ENCODE data around the gene KRT6B.
"Not testable (repeated sequence)": the region's sequence is repeated elsewhere in the genome, so short reads cannot be mapped to it uniquely, and the experiment has no call there.

The KRT6B gene

DNA sequence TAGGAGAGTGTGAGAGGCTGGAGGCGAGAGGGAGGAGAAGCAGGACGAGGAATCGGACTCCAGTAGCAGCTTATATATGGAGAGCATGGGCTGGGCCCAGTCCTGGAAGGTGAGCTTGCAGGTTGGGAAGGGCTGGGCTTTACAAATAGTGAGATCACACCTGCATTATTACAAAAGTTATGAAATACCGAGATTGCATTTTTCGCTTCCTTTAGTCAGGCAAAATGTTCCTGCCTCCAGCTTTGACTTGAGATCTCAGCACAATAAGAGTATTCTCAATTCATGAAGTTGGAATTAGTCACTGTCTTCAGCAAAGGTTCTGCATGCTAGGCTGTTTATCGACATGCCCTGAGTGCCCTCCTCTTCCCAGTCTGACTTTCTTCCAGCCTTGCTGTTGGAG, at the start of gene KRT6B:
KRT6B (minus strand) TSS at position 46 of the 400 bp plus-strand sequence. CDS start 68 bp downstream, outside the sequence.
- DNase-seq (ENCODE audit: low spot score) = no peak

DNA sequence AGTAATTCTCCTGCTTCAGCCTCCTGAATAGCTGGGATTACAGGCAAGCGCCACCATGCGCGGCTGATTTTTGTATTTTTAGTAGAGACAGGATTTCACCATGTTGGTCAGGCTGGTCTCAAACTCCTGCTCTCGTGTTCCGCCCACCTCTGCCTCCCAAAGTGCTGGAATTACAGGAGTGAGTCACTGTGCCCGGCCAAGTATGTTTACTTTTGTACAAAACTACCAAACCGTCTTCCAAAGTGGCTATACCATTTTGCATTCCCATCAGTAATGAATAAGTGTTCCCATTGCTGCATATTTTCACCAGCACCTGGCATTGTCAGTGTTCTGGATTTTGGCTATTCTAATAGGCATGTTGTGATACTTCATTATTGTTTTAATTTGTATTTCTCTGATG, 49.5 kb upstream of the KRT6B start:
- DNase-seq (ENCODE audit: low spot score) = no peak

DNA sequence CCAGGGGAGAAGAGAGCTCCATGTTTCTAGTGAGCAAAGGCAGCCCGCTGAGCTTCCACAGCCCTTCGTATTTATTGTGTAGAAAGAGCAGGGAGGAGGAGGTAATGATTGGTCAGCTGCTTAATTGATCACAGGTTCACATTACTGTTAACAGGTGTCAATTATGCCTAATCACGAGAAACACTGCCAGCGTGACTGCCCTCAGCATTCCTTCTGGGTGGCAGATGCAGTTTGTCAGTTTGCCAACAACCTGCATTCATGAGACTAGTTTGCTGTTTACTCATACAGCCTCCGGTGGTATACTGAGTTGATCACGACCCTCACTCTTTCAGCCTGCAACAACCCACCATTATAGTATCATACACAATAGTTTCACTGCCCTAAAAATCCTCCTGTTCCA, 48.6 kb upstream of the KRT6B start:
- DNase-seq (ENCODE audit: low spot score) = not testable (repeated sequence)

DNA sequence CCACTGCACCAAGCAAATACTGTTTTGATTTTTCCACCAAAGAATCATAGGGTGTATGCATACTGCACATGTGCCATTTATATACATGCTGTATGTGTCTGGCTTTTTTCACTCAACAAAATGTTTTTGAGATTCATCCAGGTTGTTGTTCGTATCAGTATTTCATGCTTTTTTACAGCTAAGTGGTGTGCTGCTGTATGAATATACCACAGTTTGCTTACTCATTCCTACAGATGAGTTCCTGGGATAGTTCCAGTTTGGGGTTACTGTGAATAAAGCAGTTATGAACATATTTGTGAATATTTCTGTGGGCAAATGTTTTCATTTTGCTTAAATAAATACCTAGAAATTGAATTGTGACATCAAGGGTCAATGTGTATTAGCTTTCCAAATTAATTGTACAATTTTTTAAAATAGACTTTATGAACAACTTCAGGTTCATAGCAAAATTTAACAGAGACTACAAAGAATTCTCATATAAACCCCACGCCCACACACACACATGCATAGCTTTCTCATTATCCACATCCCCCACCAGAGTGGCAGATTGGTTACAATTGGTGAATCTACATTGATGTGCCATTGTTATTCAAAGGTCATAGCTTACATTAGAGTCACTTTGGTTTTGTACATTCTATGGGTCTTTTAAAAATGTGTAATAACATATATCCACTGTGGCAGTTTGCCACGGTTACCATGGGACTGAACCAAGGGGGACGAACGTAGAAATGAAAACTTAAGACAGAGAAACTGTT, 48.0 kb upstream of the KRT6B start:
- no peak for DNase-seq (ENCODE audit: low spot score)

DNA sequence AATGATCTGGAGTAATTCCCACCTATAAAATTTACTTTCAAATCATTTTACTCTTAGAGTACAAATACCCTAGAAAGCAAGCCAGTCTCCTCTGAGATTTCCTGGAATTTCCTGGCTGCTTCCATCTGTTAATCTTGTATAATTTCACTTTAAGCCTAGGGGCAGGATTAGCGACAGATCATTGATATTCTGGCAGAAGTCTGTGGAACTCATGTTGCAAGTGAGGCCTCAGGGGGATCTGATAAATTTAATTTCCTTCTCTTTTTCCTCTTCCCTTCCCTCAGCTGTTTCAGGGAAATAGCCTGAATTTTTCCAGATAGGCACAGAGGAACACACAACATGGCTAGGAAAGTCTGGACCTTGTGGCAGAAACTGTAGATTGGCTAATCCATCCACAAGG, 47.0 kb upstream of the KRT6B start:
- DNase-seq (ENCODE audit: low spot score) = no peak

DNA sequence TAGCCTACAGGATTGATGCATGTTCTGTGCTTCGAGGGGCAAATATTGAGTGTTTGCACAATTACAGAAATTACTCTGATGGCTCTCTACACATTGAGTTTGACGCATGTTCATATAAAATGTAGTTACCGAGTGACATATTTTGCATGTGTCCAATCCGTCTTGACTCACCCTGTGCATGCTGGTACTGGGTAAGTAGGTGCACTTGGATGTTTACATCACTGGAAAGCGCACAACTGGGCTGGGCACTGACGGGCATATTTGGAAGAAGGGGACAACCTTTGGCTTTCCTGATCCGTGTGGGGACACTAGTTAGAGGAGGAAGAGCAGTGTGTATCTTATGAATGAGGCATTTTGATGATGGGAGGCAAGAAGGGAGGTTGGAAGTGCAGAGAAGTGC, 46.0 kb upstream of the KRT6B start:
- DNase-seq (ENCODE audit: low spot score) = no peak

DNA sequence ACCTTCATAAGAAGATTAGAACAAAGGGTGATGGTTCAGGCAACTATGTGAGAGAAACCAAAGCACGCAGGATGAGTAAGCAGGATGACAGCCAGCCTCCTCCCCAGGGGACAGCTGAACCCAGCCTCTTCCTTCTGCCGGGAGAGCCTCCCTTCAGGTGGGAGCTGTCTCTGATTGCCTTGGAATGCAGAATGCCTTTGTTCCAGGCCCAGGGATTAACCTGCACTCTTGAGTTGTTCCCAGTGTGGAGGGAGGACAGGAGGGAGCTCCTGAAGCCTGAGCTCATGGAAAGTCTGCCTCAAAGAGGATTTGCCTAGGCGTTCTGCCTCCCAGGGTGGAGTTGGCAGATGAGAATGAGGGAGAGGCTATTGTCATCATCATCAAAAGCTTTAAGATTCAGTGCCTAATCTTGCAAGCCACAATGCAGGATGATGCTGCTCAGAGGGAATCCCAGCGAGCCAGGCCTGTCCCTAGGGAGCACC, 44.7 kb upstream of the KRT6B start:
- DNase-seq (ENCODE audit: low spot score) = no peak

DNA sequence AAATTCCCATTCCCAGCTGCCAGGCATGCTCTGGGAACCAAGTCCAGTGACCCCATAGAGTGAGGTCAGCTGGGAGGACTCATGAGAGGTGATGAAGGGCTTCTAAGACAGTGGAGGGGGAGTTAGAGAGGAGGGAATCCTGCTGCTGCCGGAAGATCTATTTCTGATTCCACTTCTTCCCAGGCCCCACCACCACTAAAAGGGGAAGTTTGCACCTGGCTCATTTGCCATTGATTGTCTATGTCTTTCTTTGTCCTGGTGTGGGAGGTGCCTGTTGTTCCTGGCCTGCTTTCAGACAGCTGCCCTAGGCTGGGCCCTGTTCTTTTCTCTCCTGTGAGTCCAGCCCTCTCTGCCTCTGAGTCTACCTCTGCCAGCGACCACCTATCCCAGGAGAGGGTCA, 44.1 kb upstream of the KRT6B start:
- no peak for DNase-seq (ENCODE audit: low spot score)

DNA sequence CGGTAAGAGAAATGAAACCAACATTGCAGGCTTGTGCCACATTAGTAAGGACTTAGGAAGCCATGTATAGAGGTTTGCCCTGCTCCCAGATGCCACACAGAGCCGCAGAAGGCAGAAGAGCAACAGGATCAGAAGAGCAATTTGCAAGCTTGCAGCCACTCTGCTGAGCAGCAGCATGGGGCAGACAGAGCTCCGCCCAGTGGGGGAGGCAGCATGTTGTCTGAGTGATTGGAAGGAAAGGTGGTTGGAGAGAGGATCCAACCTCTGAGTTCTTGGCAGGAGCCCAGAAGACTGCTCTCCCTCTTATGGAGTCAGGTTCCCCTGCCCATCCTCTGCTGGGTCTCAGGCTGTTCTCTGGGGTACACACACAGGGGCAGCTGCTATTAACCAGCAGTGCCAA, 43.4 kb upstream of the KRT6B start:
- no peak for DNase-seq (ENCODE audit: low spot score)

DNA sequence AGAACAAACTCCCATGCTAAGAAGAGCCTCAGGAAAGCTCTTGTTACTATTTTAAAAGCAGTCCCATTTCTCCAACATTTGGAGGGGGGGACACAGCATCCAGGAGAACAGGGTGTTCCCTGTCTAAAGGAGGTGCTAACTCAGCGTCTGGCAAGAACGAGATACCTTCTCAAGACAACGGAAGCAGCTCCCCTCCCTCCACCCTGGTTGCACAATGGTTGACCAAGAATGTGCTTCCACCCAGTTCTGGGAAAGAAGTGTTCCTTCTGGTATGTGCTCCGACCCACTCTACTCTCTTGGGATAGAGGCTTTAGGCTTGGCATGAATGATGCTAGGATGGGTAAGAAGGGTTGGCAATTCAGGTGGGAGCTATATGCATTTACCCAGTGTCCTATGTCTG, 42.6 kb upstream of the KRT6B start:
- DNase-seq (ENCODE audit: low spot score) = no peak

DNA sequence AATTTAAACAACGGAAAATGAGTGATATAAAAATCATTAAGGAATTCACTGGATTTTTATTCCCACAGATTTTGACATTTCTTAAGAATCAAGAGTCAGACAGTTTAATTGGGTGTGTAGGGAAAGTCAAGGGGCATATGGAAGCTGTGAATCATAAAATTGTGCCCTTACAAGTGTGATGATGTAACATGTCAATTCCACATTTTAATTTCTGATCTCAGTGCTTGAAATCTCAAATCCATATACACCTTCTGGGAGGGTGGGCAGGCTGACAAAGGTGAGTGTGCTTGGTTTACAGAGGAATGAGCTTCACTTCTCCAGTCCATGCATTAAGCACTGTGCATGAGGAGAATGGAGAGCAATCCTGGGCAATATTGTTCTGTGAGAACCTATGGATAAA, 42.2 kb upstream of the KRT6B start:
- no peak for DNase-seq (ENCODE audit: low spot score)

DNA sequence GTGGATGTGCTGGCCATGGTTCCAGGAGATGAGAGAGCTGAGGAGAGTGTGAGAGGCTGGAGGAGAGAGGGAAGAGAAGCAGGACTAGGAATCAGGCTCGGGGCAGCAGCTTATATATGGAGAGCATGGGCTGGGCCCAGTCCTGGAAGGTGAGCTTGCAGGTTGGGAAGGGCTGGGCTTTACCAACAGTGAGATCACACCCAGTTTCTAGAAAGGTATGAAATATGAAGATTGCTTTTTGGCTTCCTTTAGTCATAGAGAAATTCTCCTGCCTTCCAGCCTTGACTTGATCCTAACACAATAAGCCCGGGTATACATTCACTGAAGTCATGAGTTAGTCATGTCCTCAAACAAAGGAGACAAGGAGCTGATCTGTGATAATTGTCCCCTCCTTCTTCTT, 41.2 kb upstream of the KRT6B start, which contains the start of gene KRT6A:
KRT6A (minus strand) TSS at position 86 of the 400 bp plus-strand sequence; CDS start at position 17, 69 bp downstream.
- no peak for DNase-seq (ENCODE audit: low spot score)

DNA sequence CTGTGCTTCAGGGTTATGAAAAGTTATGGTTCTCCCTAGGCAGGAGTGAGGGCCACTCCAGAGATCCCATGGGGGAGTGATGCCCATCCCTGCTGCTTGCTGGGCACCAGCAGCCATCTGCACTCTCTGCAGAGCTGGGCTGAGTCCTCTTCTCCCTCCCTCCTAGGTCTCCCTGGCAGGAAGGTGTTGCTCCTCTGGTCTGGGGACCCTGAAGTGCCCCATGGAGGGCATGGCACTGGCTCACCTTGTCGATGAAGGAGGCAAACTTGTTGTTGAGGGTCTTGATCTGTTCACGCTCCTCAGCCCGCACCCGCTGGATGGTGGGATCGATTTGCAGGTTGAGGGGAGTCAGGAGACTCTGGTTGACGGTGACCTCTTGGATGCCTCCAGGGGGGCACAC, 40.5 kb upstream of the KRT6B start:
- not testable (repeated sequence) for DNase-seq (ENCODE audit: low spot score)

DNA sequence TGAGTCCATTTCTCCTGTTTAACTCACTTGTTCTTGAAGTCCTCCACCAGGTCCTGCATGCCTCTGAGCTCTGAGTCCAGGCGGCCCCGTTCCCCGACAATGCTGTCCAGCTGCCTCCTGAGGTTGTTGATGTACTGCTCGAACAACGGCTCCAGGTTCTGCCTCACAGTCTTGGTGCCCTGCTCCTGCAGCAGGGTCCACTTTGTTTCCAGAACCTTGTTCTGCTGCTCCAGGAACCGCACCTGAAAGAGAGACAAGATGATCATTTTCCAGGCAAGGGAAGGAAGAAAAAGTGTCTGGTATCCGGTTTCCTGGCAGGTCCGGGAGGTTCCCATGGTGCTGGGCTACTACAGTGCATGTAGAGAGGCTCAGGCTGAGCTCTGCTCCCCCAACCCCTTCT, 39.5 kb upstream of the KRT6B start:
- DNase-seq (ENCODE audit: low spot score) = not testable (repeated sequence)

DNA sequence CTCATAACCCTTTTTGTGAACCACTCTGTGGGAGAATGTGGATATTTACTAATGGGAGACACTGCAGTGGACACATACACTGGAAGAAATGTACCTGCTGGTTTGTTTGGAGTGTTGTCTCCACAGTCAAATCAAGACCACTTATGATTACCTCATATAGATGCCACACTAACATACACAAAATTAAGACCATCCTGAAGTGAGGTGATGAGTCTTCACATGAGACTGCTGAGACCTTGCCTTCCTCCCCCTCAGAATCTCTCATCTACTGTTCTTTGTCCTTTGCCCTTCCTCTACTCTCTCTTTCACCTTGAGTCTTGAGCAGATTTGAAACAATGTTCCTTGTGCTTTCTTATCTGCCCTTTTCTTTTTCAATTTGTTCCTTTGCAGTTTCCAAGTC, 36.8 kb upstream of the KRT6B start:
- DNase-seq (ENCODE audit: low spot score) = no peak

DNA sequence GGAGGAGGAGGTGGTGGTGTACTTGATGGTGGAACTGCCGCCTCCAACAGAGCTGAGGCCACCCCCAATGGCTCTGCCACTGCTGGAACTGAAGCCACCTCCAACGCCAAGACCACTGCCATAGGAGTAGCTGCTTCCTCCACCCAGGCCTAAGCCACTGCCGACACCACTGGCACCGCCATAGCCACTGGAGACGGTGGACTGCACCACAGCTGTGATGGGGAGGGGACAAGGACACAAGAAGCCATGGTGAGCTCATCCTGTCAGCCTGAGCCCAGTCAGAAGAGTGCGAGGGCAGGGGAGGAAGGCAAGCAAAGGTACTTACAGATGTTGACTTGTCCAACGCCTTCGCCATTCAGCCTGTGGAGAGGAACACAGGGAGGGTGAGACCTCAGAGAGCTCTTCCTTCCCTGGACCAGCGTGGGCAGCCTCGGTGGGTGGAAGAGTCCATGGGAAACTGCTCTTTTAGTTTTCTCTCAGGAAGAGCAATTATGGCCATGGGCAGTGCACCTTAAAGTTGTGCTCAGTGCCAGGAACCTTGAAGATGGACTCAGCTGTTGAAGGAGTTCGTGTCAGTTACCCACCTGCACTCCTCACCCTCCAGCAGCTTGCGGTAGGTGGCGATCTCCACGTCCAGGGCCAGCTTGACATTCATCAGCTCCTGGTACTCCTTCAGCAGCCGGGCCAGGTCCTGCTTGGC, 35.9 kb upstream of the KRT6B start:
- not testable (repeated sequence) for DNase-seq (ENCODE audit: low spot score)

DNA sequence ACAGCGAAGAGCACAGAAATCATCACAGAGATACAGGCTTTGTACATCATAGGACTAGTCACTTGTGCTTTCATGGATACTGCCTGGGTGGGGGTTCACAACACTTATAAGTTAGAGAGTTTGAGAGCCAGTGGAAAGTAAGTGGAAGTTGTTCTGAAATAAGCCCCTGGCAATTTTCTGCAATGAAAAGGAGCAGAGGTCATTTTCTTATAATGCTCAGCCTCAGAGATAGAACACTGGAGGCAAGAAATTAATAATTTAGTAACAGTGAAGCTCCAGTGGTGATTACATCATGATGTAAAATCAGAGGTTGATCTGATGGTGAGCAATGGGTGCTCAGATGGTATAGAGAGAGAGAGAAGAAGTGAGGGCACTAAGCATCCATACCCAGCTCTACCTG, 35.3 kb upstream of the KRT6B start:
- no peak for DNase-seq (ENCODE audit: low spot score)

DNA sequence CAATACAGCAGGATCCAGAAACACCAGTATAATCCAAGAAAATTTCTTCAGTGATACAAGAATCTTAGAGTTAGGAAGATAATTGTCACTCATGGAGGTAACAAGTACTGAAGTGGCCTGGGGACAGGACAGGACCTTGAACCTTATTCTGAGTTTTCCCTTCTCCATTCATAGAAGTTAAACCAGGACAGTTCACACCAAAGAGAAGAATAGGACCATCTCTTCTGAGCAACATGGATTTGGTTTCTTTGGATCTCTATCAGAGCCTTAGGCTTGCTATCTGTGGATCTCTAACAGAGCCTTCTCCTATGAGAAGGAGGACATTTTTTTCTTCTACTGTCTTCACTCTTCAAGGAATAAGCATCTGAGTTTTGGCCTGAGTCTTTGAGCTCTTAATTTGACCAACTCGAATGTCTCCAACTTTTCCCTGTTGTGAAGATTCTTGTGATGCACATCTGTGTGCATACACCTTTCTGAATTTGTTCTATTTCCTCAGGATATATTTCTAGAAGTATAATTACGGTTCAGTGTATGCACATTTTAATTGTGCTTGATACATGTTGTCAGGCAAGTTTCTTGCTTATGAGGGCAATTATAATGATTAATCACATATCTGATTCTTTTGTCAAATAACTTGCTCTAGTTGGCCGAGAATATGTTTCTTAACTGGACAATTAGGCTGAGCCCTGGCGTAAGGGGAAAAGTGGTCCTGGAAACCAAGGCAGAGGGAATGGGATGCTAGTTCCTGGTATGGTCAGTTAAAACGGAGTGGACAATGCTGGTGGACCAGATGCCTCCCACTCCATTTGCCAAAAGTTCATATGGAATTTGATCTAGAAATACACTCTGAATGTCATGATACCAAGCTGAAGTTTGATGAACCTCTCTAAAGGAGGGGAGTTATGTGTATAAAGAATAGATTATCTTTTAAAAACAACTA, 34.5 kb upstream of the KRT6B start:
- no peak for DNase-seq (ENCODE audit: low spot score)

DNA sequence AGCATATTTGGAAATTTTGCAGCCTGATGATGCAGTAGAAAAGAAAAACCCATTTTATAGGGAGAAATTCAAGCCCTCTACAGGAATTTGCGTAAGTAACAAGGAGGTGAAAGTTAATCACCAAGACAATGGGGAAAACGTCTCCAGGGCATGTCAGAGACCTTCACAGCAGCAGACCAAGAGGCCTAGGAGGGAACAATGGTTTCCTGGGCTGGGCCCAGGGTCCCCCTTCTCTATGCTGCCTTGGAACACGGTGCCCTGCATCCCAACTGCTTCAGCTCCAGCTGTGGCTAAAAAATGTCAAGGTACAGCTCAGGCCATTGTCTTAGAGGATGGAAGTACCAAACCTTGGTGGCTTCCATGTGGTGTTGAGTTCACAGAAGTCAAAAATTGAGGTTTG, 28.1 kb upstream of the KRT6B start:
- DNase-seq (ENCODE audit: low spot score) = no peak

DNA sequence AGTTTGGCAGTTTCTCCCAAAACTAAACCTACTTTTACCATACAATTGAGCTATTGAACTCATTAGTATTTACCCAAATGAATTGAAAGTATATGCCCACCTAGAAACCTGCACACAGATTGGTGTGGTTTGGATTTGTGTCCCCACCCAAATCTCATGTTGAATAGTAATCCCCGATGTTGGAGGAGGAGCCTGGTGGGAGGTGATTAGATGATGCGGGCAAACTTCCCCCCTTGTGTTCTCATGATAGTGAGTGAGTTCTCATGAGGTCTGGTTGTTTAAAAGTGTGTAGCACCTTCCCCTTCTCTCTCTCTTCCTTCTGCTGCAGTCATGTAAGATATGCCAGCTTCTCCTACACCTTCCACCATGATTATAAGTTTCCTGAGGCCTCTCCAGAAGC, 25.7 kb upstream of the KRT6B start:
- no peak for DNase-seq (ENCODE audit: low spot score)

DNA sequence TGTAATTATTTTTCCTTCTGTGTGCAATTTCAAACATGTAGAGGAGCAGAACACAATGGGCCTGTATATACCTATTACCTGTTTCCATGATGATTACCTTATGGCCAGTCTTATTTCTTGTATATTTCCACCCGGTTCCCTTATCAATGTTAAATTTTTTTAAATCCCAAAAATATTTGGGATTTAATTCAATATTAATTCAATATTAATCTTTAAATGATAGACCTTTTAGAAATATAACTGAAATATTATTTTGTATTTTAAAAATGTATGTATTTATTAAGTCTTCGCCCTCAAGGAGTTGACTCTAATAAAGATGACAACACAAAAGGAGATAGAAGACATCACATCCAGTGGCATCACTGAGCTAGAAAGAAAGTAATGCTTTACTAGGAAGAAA, 22.3 kb upstream of the KRT6B start:
- DNase-seq (ENCODE audit: low spot score) = no peak

DNA sequence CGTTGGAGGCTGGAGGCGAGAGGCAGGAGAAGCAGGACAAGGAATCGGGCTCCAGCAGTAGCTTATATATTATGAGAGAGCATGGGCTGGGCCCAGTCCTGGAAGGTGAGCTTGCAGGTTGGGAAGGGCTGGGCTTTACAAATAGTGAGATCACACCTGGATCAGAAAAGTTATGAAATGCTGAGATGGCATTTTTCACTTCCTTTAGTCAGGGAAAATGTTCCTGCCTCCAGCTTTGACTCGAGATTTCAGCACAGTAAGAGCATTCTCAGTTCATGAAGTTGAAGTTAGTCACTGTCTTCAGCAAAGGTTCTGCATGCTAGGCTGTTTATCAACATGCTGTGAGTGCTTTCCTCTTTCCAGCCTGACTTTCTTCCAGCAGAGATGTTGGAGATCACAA, 21.8 kb upstream of the KRT6B start, which contains the start of gene KRT6C:
KRT6C (minus strand) TSS at position 38 of the 400 bp plus-strand sequence. CDS start 68 bp downstream, outside the sequence.
- no peak for DNase-seq (ENCODE audit: low spot score)
